Measurements from ENCODE around the gene SPATS2.

DNA sequence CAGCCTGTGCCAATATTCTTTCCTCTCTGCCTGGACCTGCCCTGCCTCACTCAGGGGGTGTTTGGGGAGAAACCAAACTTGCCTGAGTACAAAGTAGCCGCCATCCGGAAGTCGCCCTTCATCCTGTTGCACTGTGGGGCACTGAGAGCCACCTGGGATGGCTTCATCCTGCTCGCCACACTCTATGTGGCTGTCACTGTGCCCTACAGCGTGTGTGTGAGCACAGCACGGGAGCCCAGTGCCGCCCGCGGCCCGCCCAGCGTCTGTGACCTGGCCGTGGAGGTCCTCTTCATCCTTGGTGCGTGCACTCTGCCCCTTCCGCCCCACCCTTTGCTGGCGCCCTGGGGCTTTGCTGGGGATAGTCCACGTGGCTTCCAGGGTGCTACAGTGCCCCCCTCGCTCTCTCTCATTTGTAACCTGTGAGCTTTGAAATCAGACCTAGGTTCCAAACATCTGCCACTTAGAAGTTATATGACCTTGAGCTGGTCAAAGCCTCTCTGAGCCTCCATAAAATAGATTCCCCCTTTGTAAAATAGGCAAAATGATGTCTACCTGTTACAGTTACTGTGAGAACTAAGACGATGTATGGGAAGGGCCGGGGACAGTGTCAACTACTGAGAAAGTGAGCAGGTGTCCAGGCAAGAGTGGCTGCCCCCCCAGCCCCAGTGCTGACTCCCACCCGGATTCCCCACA is 176.1 kb downstream of the SPATS2 start:
- no peak for TF ChIP-seq REST (IDR thresholded peaks at IDR 0.05; ENCODE audit: insufficient read depth in 1 of 2, low read depth in 2 of 2, low read length in 1 of 2)
- TF ChIP-seq CTCF (IDR thresholded peaks at IDR 0.05): no peak
- TF ChIP-seq POLR2AphosphoS5 (IDR thresholded peaks at IDR 0.05; ENCODE audit: low read depth, low read length): no peak
- TF ChIP-seq SIN3A (IDR thresholded peaks at IDR 0.05; ENCODE audit: borderline replicate concordance, insufficient read depth, low read depth, low read length): no peak
- TF ChIP-seq TCF7L2 (IDR thresholded peaks at IDR 0.05; ENCODE audit: low read depth, low read length): no peak

Data from Panc1 (cell line).